Eye (tissue), 1 donor: Measurements from ENCODE around the gene DTNB.

ENCODE experiments used
- DNase-seq: peaks from one replicate; pipeline ENCODE4 v3.0.0-alpha.2; 2015

Gene DTNB

DNA sequence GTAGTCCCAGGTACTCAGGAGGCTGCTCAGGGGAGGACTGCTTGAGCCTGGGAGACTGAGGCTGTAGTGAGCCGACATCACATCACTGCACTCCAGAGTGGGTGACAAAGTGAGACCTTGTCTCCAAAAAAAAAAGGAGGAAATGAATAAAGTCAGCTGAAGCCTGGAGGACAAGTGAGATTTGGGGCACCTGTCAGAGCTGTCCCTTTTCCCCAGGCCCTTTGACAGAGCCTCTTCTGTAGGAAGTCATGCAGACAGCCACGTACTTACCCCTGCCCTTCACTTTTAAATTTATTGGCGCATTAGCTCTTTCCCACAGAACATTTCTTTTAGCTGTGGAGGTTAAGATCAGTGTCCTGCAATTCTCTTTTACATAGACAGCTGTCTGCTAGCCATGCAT, 180.7 kb downstream of the DTNB start:
- DNase-seq: no peak

- DNase-seq: no peak
Measured at GRCh38 chr2:25491966-25492532, 181.3 kb downstream of the DTNB start.

DNA sequence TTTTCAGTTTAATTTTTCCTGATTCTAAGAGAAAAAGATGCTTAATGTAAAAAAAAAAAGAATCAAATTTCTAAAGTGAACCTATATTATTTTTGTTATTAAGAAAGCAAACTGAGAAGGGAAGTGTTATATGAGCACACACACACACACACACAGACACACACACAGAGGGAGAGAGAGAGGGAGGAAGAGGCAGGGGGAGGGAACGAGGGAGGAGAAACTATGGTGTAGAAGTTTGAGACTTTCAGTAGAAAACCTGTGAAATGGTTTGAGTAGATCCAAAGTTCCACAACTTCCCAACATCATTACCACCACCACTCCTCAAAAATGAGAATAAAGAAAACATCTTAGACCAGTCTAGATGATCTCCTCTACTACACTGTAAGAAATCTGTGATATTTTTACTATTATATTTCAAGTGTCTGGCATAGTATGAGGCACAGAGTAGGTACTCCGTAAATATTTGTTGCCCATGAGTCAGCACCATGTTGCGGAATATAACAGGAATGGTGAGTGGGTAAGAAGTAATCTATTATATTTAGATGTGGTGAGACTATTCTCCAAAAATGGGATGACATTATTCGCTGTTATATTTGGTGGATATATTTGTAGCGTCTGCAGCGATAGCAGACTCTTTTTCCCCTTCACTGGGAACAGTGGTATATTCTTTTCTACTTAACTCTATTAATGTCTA, 182.2 kb downstream of the DTNB start:
- DNase-seq: no peak

DNA sequence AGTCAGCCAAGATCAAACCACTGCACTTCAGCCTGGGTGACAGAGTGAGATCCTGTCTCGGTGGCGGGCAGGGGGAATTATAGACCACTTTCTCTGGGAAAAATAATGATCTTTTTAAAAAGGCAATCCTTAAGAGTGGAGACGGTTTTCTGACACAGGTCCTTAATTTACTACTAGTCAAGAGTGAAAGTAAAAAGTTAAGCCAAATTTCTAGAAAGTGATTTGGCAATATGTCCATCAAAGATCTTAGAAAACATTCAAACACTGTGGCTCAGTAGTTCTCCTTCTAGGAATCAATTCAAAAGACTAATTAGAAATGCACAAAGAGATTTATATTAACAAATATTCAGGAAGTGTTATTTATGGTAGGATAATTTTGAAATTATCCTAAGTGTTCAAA, 183.2 kb downstream of the DTNB start:
- DNase-seq: no peak

- DNase-seq: no peak
Measured at GRCh38 chr2:25489631-25490030, 183.7 kb downstream of the DTNB start.

- no peak for DNase-seq
Measured at GRCh38 chr2:25483607-25484266, 189.6 kb downstream of the DTNB start.

DNA sequence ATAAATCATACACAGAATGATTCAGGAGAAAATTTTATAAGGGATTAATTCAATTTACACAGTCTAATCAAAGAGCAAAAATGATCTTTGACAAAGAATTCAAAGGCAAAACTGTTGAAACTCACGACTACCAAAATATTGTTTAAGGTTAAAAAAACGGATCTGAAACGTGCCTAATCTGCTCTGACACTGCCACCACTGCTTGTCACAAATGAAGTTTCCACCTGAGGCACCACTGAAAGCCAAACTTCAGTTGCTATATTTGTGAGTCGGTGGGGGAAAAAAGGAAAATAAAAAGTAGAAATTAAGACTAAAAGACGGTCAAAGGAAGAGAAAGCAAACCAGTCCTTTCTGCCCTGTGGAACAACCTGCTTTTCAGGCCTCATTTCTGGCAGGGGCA, 191.0 kb downstream of the DTNB start:
- DNase-seq: no peak

GRCh38 chr2:25481381-25482300, 191.7 kb downstream of the DTNB start:
- peak; percentile 25 for DNase-seq

- no peak for DNase-seq
Measured at GRCh38 chr2:25480561-25480960, 192.8 kb downstream of the DTNB start.

- no peak for DNase-seq
Measured at GRCh38 chr2:25479761-25480160, 193.6 kb downstream of the DTNB start.

- DNase-seq: no peak
Measured at GRCh38 chr2:25478736-25479135, 194.6 kb downstream of the DTNB start.

DNA sequence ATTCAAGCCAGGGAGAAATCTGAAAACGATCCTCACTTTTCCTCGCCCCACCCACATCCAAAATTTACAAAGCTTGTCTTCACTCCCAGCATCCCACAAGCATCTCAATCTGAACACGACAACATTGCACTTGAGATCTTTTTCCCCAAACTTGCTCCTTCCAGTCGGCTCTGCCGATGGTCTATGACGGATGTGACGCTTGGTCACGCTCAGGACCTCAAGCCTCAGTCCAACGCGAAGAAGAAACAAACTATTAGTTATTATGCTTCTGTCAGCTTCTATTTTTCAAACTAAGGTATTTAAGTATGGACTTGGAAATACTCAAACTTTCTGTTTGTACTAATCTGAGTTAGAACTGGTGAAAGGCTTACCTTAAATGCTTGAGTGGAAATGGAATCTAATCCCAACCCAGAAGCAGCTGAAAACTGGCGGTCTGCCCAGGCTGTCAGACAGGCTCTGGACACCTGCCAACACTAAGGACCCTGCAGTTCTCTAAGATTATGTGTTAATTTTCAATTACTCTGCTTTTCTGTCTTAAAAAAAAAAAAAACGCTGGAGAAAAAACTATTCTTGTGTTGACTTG, 199.5 kb downstream of the DTNB start:
- DNase-seq: peak; percentile 79

GRCh38 chr2:25473131-25473530, 200.2 kb downstream of the DTNB start:
- no peak for DNase-seq

DNA sequence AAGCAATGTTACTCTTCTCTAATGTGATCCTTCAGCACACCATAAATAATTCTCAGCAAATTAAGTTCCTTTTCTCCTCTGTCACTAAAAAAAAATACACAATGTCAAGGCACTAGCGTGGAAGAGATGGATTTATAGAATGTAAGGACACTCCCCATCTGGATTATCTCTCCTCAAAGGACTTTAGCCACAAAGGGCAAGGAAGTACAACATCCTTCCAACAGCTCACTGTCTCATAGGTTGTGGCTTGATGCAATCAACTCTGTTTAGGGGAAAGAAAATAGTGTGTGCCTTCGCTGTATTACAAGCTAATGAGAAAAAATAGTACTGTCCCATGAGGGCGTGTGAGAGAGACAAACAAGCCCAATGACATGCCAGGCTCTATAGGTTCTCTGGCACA, 202.6 kb downstream of the DTNB start:
- no peak for DNase-seq

- no peak for DNase-seq
Measured at GRCh38 chr2:25467743-25468142, 205.6 kb downstream of the DTNB start.

DNA sequence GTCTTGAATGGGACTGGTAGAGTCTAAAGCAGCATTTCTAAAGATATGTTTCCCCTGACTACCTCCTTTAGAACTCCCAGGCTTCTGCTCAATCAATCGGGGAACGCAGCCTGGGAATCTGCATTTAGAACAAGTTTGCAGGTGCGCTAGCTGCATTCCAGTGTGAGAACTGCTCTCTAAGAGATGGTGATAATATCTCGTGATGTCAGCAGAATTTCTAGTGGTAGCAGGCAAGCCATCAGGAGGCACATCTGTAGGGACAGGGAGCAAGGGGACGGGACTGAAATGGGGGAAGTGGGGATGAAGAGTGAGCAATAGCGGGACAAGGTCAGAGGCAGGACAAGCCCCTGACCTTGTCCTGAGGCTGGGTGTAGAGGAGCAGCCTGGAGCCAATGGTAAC, 211.4 kb downstream of the DTNB start:
- DNase-seq: no peak

- DNase-seq: no peak
Measured at GRCh38 chr2:25460261-25460905, 213.0 kb downstream of the DTNB start.

DNA sequence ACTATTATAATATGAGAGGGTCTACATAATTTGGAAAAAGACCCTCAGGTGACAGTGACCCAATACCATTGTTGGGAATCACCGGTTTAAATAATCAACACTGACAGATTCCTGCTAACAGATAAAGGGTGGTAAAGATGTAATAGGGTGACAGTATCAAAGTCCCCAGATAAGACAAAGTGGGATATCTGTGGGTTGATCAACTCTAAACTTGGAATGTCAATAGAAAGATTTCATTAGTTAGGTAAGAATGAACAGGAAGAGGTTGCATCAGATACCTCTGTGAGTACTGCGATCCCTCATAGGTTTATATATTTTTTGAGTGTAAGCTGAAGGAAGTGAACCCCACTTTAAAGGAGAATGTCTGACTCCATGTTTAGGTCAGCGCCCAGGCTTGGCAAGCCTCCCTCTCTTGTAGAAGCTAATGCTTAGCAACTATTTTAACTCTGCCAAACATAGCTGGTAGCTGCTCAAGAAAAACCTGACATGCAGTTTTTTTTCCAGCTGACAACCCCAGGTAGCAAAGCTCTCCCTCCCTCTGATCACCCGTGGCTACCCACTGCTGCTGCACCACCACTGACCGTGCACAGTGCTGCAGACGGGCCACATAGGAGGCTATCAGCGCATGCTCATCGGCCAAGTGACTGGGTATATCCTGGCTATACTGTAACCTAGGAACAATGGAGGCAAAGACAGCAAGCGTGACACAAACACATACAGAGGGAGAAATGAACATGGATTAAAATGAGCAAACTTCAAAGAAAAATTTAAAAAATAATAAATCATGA, 218.4 kb downstream of the DTNB start:
- no peak for DNase-seq

DNA sequence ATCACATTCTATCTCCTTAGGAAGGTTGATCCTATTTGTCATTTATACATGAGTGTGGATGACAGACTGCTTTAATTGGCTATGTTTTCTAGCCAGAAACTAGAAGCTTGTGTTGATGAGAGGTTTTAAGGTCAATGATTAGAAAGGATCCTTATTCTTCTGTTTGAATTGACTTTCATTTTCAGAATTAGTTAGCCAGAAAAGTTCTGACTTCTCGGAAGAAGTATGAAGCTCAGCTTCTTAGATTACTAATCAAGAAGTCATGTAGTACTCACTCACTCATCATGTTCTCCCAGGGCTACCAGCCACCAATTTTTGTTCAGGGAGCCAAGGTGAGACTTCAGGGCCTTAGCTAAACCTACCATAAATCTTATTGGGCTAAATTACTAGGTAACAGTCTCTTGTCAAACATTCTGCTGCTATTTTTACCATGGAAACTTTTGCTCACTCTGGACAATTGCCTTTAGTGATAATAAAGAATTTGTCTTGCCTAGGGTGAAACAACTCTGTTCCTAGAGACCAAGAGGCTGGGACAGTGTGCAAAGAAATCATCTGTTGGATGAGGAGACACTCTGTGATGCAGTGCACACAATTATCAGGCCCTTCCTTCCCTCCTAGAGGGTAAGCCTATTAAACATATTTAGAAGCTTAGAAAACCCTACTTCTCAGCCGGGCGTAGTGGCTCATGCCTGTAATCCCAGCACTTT, 220.0 kb downstream of the DTNB start:
- no peak for DNase-seq

- no peak for DNase-seq
Measured at GRCh38 chr2:25448808-25449207, 224.6 kb downstream of the DTNB start.

GRCh38 chr2:25447018-25447417, 226.4 kb downstream of the DTNB start:
- DNase-seq: no peak
